Mammary epithelial cell (primary cell): ENCODE measurements around the gene MIPOL1.

Experiments used
- CTCF ChIP-seq, 2 donors: IDR thresholded peaks in 1 of 2; conservative IDR thresholded peaks in 1 of 2; 2 replicates each; pipeline ENCODE4 v1.5.1; 2011 to 2012; ENCODE audit warnings: inconsistent platforms in 2 of 2, low read length in 2 of 2, mild to moderate bottlenecking in 2 of 2, control low read depth in 1 of 2, low read depth in 1 of 2; ENCODE audit not compliant: insufficient read depth in 1 of 2; ENCODE audit errors: extremely low read depth in 1 of 2
- EZH2 ChIP-seq: IDR thresholded peaks from 2 replicates; pipeline ENCODE4 v1.6.1; 2012; ENCODE audit warnings: low read length, inconsistent platforms, borderline replicate concordance

DNA sequence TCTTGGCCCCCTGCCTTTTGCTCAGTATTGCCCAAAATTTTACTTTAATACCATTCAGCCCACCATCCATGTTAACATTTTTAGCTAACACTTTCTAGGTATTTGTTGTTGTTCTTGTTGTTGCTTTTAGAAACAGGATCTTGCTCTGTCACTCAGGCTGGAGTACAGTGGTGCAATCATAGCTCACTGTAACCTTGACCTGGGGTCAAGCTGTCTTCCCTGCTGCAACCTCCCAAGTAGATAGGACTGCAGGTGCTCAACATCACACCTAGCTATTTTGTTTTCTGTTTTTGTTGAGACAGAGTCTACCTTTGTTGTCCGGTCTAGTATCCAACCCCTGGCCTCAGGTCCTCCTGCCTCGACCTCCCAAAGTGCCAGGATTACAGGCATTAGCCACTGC, 4.0 kb downstream of the MIPOL1 start:
- TF ChIP-seq CTCF (conservative IDR thresholded peaks at IDR 0.05 in 1 of 2, IDR thresholded peaks at IDR 0.05 in 1 of 2; ENCODE audit: extremely low read depth in 1 of 2, insufficient read depth in 1 of 2, low read depth in 1 of 2, low read length in 2 of 2) = no peak
- TF ChIP-seq EZH2 = no peak
